Stimulated activated CD8-positive, alpha-beta memory T cell treated with anti-CD3 and anti-CD28 coated beads, Interleukin-4, amount 100 ng/mL, for 48 hours (primary cell): ENCODE data around the gene RAB40A.
A peak's percentile ranks its signal among the peaks of the same experiment; 100 is the strongest.
"Not testable (repeated sequence)": the region's sequence is repeated elsewhere in the genome, so short reads cannot be mapped to it uniquely, and the experiment has no call there.

Experiments used
- DNase-seq: peaks from one replicate; pipeline ENCODE4 v3.0.0-alpha.2; 2020

RAB40A gene

DNA sequence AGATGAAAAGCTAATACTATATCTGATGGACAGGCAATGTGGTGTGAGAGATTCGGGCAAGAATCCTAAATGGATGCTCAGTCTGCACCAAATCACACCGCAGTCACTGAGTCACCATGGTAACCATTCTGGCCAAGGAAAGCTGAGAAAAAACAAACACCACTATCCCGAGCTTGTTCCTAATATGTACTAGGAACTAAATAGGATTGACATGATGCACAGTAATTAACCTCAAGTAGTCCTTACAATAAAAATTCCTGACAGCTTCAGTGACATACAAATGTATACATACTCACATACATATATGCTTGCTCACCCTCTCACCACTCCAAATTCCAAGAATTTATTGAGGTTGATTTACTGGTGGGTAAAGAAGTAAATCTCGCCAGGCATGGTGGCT, 1.1 kb upstream of the RAB40A start:
- no peak for DNase-seq

DNA sequence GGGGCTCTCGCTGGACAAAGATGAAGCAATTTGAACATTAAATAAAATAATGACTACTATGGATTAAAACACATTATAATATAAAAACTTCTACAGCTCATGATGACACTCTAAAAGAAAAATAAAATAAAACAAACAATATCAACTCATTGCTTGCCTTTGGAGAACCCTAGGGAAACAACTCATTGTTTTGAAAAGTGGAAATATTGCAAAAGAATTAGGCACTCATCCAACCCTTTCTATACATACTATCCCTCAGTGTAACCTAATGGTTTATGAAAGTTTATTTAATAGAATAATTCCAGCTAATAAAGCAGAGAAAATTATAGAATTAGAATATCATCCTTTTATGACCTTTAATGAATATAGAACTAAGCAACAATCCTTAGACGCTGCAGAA, 718 bp downstream of the RAB40A start:
- no peak for DNase-seq

DNA sequence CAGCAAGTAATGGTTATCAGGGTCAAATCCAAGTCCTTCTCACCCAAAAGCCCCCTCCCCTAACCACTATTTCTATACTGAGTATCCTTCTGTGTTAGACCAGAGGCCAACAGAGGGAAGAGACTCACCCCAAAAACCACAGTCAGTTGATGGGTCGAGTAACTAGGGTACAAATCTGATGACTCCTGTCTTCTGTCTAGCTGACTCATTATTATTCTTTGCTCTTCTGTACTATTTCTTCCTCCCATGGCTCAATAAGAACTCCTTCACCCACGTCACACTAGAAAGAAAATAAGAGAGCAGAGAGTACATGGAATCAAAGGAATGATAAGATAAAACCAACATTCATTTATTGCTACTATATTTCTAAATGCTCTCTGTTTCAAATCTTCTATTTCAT, 2.0 kb downstream of the RAB40A start:
- no peak for DNase-seq

DNA sequence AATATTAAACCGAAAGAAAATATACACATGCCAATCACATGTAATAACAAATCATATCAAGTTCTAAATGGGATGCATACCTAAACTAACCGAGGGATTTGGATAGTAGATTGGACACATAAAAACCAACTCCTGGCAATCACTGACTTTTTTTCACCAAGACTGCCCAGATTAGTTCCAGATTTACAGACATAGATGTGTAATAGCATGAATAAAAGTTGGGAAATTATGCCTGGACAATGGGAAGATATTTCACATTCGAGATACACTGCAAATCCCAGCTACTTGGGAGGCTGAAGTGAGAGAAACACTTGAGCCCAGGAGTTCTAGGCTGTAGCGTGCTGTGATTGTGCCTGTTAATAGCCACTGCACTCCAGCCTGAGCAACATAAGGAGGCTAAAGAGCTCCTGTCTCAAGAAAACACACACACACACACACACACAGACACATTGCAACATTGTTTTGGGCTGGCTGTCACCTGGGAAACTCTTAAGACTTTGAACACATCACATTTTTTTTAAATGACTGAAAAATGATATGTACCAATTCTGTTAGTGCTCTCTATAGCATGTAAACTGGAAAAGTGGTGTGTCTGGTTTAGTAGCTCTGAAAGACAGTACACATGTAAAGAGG, 5.7 kb downstream of the RAB40A start:
- DNase-seq, result no peak

DNA sequence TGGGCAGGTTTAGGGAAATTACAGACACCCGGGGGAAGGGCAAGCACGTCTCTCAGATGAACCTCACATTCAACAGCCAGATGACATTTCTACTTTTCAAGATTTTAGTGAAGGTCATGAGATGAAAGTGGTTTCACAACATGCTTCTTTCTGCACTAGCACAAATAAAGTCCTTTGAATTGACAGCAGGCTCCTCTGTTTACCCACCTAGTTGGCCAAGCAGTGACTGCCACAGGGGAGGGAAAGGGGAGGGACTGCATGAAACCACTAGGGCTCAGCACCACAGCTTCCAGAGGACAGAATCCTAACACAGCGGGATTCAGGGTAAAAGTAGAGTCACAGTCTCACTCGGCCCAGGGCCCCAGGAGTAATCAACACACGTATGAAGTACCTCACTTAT, 6.2 kb downstream of the RAB40A start:
- DNase-seq, result no peak

DNA sequence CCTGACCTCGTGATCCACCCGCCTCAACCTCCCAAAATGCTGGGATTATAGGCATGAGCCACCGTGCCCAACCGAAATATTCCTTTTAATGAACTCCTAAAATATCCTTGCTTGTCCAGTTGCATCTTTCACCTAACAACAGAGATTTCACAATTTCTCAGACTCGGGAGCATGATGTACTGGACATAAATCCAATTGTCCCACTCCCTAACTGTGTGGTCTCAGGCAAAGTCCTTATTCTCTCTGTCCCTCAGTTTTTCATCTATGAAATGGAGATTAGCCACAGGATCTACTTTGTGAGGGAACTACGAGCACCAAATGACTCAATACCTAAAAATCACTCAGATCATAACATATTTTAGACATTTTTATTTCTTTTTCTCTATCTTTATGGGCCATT, 9.3 kb downstream of the RAB40A start:
- no peak for DNase-seq

DNA sequence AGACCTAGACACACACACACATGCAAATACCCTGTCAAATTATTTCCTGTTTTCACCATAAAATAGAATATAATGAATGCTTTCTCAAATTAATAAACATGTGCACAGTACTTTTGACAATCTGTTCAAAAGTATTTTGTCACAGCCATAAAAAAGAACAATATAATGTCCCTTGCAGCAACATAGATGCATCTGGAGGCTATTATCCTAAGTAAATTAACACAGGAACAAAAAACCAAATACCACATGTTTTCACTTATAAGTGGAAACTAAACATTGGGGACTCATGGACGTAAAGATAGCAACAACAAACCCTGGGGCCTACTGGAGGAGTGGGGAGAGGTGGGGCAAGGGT, 15.5 kb downstream of the RAB40A start:
- DNase-seq, result no peak

DNA sequence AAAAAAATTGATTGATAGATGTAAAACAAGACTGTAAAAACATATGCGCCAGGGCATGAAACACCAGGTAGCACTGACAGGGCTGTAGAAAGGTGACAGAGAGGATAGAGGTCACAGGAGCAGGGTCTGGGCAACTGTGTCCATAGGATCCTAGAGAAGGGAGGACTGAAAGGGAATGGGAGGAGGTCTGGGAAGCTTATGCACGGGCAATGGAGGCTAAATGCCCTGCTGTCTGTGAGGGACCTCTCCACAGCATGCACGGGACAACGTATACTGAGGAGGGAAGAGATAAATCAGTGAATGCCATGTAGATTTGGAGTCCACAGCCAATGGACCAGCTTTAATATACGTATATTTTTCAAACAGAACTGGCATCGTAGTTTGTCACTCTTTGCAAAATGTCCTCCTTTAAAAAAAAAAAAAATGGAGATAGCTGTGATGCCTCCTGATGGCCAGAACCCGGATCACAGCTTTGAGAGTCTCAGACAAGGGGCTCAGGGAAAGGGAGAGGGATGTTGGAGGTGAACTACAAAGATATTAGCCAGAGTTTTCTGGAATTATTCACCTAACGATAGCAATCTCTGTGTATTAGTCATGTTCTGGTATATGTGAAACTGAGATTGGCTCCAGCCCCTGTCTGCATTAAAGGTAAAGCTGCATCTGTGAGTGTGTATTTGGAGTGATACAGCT, 16.0 kb downstream of the RAB40A start:
- DNase-seq, result no peak

DNA sequence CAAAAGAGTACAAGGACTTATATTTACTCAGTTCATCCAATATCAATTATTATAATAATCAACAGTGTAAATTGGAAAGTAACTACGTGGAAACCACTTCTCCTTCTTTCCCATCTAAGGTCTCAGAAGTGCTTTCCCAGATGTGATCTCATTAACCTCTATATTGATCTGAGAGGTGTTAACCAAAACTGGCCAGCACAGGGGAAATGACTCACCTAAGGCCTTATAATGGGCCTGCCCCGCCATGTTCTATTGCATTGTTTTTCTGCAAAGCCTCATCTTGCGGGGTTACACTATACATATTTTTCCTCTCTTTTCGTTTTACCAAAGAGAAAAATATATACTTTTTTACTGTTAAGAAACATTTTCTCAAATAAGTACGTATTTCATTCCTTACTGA, 20.5 kb downstream of the RAB40A start:
- DNase-seq, result no peak

DNA sequence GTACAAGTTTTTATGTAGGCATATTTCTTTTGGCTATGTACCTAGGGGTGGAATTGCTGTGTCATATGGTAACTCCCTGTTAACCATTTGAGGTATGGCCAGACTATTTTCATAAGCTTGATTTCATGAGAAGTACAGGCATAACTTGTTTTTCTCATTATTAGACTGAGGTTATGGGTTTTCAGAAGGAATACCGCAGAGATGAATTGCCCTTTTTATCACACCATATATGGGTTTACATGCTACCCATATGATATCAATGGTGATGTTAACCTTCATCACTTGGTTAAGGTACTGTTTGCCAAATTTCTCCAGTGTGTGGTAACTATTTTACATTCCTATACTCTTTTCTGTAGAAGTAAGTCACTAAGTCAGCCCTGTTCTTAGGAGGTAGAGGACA, 23.5 kb downstream of the RAB40A start:
- no peak for DNase-seq

DNA sequence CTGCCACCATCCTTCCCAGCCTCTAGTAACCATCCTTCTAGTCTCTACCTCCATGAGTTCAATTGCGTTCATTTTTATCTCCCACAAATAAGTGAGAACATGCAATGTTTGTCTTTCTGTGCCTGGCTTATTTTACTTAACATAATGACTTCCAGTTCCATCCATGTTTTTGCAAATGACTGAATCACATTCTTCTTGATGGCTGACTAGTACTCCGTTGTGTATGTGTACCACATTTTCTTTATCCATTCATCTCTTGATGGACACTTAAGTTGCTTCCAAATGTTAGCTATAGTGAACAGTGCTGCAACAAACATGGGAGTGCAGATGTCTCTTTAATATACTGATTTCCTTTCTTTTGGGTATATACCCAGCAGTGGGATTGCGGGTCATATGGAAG, 25.7 kb downstream of the RAB40A start:
- DNase-seq, result not testable (repeated sequence)

DNA sequence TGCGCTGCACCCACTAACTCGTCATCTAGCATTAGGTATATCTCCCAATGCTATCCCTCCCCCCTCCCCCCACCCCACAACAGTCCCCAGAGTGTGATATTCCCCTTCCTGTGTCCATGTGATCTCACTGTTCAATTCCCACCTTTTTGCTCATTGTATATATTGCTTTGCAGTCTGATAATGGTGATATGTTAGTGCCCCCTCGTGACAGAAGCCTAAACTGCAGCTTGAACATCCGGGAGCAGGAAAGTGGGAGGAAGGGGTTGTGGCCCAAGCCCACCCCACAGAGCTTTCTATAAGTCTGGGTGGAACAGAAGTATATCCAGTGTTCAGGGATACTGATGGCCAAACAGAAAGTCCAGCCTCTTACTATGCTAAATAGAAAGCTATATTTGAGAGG, 29.6 kb downstream of the RAB40A start:
- DNase-seq, result peak; percentile 56

DNA sequence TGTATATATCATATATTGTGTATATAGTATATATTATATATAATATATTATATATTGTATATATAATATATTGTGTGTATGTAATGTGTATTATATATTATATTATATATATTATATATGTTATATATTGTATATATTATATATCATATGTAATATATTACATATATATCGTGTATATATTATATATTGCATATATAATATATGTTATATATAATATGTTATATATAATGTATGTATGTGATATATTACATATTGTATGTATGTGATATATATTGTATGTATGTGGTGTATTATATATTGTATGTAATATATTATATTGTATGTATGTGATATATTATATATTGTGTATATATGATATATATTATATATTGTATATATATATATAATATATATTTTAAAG, 30.5 kb downstream of the RAB40A start:
- DNase-seq, result no peak

DNA sequence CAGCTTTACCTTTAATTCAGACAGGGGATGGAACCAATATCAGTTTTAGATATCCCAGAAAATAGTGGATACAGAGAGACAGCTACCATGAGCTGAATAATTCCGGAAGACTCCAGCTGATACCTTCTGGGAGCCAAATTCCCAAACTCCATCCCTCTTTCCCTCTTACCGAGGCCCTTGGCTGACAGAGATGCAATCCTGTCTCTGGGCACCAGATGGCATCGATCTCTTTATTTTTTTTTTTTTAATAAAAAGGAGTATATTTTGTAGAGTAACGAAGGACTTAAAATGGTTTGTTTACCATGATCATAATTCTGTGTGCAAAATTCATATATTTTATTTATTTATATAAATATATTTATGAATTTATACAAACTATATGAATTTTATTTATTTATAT, 31.0 kb downstream of the RAB40A start:
- DNase-seq, result no peak

DNA sequence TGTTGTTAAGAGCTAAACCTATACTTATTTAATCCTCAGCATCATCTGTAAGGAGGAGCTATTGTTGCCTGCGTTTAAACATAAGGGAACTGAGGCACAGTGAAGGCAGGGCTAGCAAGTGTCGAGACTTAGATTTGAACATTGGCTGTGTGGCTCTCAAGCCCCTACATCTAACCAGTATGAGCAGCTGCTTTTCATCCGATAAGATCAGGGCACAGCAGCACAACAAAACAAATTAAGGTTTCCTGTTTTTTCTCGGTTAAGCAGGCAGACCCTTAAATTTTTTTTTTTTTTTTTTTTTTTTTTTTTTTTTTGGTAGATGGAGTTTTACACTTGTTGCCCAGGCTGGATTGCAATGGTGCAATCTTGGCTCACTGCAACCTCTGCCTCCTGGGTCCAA, 35.6 kb downstream of the RAB40A start:
- DNase-seq, result no peak

DNA sequence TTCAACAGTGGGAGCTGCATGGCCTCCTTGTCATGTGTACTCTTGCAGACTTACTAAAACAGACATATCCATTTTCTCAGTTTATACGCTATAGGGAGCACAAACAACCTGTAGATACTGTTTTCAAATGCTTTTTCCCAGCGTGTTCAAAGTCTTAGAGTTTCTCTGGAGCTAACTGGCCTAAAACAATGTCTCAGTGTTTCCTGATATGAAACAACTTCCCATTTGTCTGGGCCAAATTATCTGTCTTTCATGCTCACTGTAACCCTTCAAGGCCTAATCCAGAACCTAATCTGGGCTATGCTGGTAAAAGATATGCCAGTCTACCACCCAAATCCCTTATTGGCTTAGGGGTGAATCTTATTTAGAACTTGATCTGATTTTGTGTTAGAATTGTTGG, 38.8 kb downstream of the RAB40A start:
- no peak for DNase-seq

DNA sequence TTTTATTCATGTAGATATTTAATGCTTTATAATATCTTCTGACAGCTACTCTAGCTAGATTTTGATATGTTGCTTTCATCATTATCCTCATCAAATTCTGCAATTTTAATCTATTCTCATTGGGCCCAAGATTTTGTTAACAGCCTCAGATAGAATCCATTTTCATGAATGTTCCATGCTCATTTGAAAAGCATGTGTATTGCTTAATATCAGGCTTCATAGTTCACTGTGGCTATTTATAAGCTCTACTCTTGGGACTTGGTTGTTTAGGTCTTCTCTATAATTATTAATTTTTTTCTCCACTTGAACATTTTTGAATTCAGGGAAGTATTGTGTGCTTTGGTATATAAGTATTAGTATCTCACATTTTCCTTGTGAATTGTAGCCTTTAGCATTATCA, 41.8 kb downstream of the RAB40A start:
- DNase-seq, result no peak

DNA sequence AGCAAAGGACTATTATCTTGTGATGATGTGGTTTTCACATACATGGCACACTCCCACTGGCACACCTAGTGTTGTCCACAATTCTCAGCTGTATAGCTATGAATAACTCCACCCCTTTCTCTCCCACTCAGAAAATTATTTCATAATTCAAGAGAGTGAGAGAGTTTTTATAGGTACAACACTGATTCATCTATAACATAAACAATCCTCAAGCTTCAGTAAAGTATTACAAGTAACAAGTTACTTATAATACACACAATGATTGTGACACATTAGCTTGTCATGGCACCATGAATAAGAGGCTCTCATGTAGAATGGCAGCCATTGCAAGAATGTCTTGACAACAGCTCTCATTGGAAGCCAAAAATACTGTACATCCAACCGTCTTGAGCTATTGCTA, 43.9 kb downstream of the RAB40A start:
- no peak for DNase-seq

DNA sequence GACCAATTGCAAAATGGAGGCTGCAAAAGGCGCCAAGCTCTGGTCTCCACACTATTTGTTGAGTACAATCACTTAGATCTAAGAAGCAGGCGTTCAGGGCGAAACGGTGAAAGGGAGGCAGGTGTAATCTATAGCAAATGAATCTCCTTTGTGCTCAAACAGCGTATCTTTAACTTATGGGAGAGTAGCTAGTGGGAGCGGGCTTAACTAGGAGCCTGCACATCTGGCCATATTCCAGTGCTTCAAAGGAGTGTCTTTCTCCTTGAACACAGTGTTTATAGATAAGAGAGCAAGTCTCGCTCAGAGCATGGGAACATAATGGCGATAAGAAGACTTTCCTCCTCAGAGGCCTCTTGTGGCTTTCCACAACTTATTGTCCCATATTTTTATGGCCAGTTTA, 49.3 kb downstream of the RAB40A start:
- DNase-seq, result not testable (repeated sequence)

DNA sequence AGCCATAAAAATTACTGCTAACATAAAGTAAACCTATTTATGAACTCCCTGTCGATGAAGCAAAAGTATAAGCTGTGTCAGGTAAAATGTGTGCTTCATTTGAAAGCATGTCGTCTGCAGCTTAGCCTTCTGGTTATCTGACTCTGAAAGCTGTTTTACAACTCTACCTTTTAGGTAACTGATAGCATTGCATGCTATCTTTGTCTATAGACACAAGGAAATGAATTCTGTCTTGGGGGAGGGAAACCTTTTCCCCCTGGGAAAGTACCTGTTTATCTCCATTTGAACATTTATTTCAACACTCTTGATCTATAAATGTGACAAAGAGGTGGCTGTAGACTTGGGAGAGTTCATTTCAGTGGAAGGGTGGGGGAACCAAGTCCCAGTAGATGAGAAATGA, 51.4 kb downstream of the RAB40A start:
- no peak for DNase-seq

DNA sequence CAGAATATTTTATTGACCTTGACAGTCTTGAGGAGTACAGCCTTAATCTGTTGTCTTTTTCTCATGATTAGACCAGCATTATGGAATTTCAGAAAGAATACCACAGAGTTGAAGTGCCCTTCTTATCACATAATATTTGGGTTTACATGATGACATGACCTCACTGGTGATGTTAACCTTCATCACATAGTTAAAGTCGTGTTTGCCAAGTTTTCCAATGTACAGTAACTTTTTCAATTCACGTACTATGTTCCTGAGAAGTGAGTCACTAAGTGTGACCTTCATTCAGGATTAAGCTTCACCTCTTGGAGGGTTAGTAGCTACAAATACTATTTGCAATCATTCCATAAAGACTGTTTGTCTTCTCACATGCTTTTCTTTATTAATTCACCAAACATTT, 52.1 kb downstream of the RAB40A start:
- DNase-seq, result no peak

DNA sequence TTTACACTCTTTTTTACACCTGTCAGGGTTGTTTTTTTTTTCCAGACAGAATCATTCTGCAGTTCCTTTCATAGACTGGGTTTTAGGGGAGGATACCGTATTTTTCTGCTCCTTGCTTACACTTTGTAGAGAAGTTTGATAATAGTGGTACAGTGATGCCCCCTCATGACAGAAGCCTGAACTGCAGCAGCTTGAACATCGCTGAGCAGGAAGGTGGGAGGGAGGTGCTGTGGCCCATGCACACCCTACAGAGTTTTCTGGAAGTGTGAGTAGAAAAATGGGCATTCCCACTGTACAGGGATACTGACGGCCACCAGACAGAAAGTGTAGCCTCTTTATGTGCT, 54.5 kb downstream of the RAB40A start:
- DNase-seq, result peak; percentile 84

DNA sequence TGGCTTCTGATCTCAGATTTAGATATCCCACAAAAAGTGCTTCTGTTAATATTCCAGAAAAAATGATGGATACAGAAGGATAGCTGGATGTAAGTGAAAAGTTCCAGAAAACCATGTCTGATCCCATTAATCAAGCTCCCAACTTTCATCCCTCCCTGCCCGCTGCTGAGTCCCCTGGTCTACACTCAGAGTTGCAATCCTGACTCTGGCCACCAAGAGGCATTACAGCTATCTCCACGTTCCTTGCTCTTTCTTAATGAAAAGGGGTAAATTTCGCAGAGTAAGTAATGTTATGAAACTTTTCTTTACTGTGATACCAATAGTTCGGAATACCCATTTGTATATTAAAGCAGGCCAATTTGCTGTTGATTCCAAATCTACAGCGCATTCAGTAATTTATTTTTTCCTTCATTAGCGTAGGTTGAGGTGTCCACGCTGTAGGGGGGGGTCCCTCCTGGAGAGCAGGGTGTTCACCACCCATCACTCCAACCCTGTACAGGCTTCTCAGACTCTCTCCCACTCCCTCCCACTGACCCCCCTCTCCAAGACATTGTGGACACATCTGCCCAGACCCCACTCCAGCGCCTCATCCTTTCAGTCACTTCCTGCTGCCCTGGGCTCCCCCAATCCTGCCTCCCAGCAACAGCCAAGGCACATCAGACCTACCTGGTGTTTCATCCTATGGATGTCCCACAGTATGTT, 55.1 kb downstream of the RAB40A start:
- DNase-seq, result peak; percentile 28

DNA sequence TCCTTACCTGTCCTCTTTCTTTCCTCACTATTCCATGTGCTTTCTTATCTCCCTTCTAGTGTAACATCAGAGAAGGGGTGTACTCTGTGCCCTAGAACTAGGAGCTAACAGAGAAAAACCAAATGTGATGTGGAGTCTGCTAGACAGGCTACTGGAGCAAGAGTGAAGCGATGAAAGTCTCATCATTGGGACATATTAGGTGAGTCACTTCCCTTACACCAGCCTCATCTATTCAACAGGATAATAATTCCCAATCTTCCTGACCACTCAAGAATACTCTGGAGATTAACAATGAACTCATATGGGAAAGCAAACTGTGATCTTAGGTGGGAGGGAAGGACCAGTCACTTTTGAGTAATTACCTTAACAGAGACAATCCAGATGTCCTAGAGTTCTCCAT, 58.1 kb downstream of the RAB40A start:
- no peak for DNase-seq
